ENCODE results near the gene OXT. TPM values are rescaled to one million over a fixed set of nuclear protein-coding genes. Genes with fewer than 3 reads are reported as not detected.

The OXT gene
- total and polyA plus RNA-seq, 2 donors (not counting 1 experiment from before 2014, with no cell fraction given) = 1.0 to 1.7 TPM

DNA sequence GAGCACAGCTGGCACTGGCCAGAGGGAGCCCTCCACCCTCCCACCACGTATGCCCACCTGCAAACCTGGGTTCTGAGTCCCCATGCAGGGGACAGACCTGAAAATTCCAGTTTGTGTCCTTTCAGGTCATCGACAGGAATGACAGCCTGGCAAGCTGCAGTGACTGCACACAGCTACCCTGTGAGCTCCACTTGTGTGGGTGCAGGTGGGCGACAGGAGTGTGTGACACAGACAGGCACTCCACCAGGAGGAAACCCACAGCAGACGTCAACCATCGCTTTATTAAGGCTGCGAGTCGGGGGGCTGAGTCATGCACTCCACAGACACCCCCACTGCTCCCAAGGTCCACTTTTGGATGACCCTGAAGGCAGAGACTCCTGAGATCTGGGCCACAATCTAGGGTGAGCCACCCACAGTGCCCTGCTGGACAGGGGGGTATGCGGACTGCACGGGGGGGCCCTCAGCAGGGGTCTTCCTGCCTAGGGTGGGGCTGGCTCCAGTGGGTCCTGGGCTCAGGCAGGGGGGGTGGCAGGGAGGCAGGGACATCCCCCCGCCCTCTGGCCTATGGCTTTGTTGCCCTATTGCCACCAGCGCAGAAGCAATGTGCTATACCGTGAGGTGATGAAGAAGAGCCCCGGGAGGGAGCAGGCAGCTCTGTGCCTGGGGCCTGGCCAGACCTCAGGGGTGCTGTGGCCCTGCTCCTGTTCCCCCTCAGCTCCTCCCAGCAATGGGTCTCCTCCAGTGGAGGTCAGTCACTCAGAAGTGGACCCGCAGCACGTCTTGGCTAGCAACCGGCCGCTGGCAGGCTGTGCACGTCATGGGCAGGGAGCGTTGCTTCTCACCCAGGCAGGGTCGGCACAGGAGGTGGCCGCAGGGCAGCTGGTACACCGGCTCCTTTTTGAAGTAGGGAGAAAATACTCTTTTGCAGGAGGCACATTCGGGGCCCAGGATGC is 38.2 kb downstream of the OXT start:
- H3K9ac ChIP-seq (ENCODE audit: low read length) = no peak overlapping the region
- H3K4me2 ChIP-seq (replicated peaks; ENCODE audit: low read depth, low read length, poor library complexity, severe bottlenecking) = no peak overlapping the region
- peaks cover 0 to 23% of the 10 kb centered on the region in 2 experiments for H3K36me3 ChIP-seq (replicated peaks in 1 of 2; ENCODE audit: control extremely low read depth in 1 of 2, control insufficient read depth in 1 of 2, extremely low read depth in 1 of 2, insufficient read depth in 2 of 2, low read length in 1 of 2)
- WGBS (ENCODE audit: insufficient coverage) = 97% methylated on average over 23 of the region's 23 CpGs
- H3K27me3 ChIP-seq (replicated peaks in 1 of 4; ENCODE audit: control extremely low read depth in 1 of 4, control insufficient read depth in 3 of 4, insufficient read depth in 4 of 4, low read length in 3 of 4) = no peaks in the 10 kb centered on the region
- Mint-ChIP-seq H3K27me3 (no peaks in the 10 kb centered on the region), H3K4me1 (no peaks in the 10 kb centered on the region), H3K4me3 (no peak overlapping the region), H3K27ac (no peak overlapping the region), H3K9me3 (ENCODE audit: insufficient read depth) (no peaks in the 10 kb centered on the region)
- ChIA-PET POLR2A (interaction anchor here (0.7 kb wide), 1 partner anchor 563 kb away, joined by 6 read pairs; no protein-coding TSS in a partner anchor), CTCF (interaction anchor here (0.9 to 1.2 kb wide), 3 partner anchors 10 to 56 kb away, joined by 3 read pairs; no protein-coding TSS in a partner anchor)
- ATAC-seq (ENCODE audit: low read depth) (no peak), DNase-seq (no peak)
- H3K4me1 ChIP-seq (ENCODE audit: control insufficient read depth in 2 of 2, insufficient read depth in 2 of 2, low read length in 2 of 2) = no peaks in the 10 kb centered on the region
- no peaks in the 10 kb centered on the region for H3K9me3 ChIP-seq (ENCODE audit: control extremely low read depth in 1 of 3, control insufficient read depth in 2 of 3, insufficient read depth in 1 of 3, low read length in 2 of 3)
- H3K4me3 ChIP-seq (ENCODE audit: control extremely low read depth in 1 of 5, extremely low read depth in 1 of 5, insufficient read depth in 1 of 5, low read depth in 2 of 5, low read length in 4 of 5) = no peak overlapping the region
- no peaks in the 10 kb centered on the region for H3K79me2 ChIP-seq (ENCODE audit: control insufficient read depth, insufficient read depth, low read length)
- no peaks in the 10 kb centered on the region for H4K20me1 ChIP-seq (ENCODE audit: control insufficient read depth, insufficient read depth, low read length, poor library complexity, severe bottlenecking)
- intact Hi-C loops (cut with micrococcal nuclease) = no loop called here
- H3K27ac ChIP-seq (ENCODE audit: low read length in 2 of 2) = no peak overlapping the region
- H2AFZ ChIP-seq (ENCODE audit: insufficient read depth, low read depth, low read length, poor library complexity, severe bottlenecking) = no peak overlapping the region
- no peak for TF ChIP-seq EZH2 (IDR thresholded peaks at IDR 0.05; ENCODE audit: borderline replicate concordance, insufficient read depth, low read depth, low read length, poor library complexity, severe bottlenecking)
- TF ChIP-seq CTCF (IDR thresholded peaks at IDR 0.05) = no peak

DNA sequence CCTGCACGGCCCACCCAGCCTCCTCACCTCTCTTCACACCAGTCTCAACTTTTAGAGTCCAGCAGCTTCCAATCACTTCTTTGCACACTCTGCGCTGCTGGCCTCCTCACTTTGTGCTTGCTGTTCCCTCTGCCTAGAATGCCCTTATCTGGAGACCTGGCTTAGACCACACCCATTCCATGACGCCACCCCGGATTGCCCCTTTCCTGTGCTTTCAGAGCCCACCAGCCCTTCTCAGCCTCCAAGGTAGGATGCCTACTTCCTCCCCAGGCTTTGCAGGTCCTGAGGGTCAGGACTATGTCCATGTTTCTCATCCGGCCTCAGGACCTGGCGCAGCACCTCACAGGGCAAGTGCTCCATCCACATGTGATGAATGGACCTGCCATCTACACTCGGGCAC is 40.1 kb downstream of the OXT start:
- Histone ChIP-seq H3K4me1 (ENCODE audit: control insufficient read depth in 2 of 2, insufficient read depth in 2 of 2, low read length in 2 of 2) (peaks cover 0 to 4% of the 10 kb centered on the region in 2 donors), H3K9ac (ENCODE audit: low read length) (no peak overlapping the region), H3K4me3 (ENCODE audit: control extremely low read depth in 1 of 5, extremely low read depth in 1 of 5, insufficient read depth in 1 of 5, low read depth in 2 of 5, low read length in 4 of 5) (no peak overlapping the region), H3K79me2 (ENCODE audit: control insufficient read depth, insufficient read depth, low read length) (peaks cover 4% of the 10 kb centered on the region), H3K27ac (ENCODE audit: low read length in 2 of 2) (no peak overlapping the region), H3K36me3 (replicated peaks in 1 of 2; ENCODE audit: control extremely low read depth in 1 of 2, control insufficient read depth in 1 of 2, extremely low read depth in 1 of 2, insufficient read depth in 2 of 2, low read length in 1 of 2) (peaks cover 0 to 29% of the 10 kb centered on the region in 2 experiments), H3K27me3 (replicated peaks in 1 of 4; ENCODE audit: control extremely low read depth in 1 of 4, control insufficient read depth in 3 of 4, insufficient read depth in 4 of 4, low read length in 3 of 4) (no peaks in the 10 kb centered on the region), H3K9me3 (ENCODE audit: control extremely low read depth in 1 of 3, control insufficient read depth in 2 of 3, insufficient read depth in 1 of 3, low read length in 2 of 3) (no peaks in the 10 kb centered on the region), H4K20me1 (ENCODE audit: control insufficient read depth, insufficient read depth, low read length, poor library complexity, severe bottlenecking) (peaks cover 4% of the 10 kb centered on the region), H2AFZ (ENCODE audit: insufficient read depth, low read depth, low read length, poor library complexity, severe bottlenecking) (no peak overlapping the region), H3K4me2 (replicated peaks; ENCODE audit: low read depth, low read length, poor library complexity, severe bottlenecking) (no peak overlapping the region)
- Mint-ChIP-seq H3K9me3 (ENCODE audit: insufficient read depth) (no peaks in the 10 kb centered on the region), H3K27ac (no peak overlapping the region), H3K27me3 (no peaks in the 10 kb centered on the region), H3K4me1 (peaks cover 5% of the 10 kb centered on the region), H3K4me3 (no peak overlapping the region)
- intact Hi-C loops (cut with micrococcal nuclease) = no loop called here
- POLR2A ChIA-PET = no interaction called here
- TF ChIP-seq EZH2 (IDR thresholded peaks at IDR 0.05; ENCODE audit: borderline replicate concordance, insufficient read depth, low read depth, low read length, poor library complexity, severe bottlenecking) (no peak), CTCF (IDR thresholded peaks at IDR 0.05) (no peak)
- ATAC-seq (ENCODE audit: low read depth) (no peak), DNase-seq (no peak)
- 90% methylated on average over 7 of the region's 7 CpGs for WGBS (ENCODE audit: insufficient coverage)
- CTCF ChIA-PET = no interaction called here

Data from B cell (primary cell).